Gastrocnemius medialis (tissue), 4 donors: ENCODE results near the gene RHPN2.
"Not testable (repeated sequence)": the region's sequence is repeated elsewhere in the genome, so short reads cannot be mapped to it uniquely, and the experiment has no call there.

Experiments used
- CTCF ChIP-seq, 5 experiments: fragments of 450-650 bp in 3 of 5; fragments of 200-600 bp in 2 of 5; sonication (generic) in 2 of 5; IDR thresholded peaks in 4 of 5; conservative IDR thresholded peaks in 1 of 5; 1 replicate in 4 of 5; 2 replicates in 1 of 5; pipeline ENCODE4 v1.5.1; 2016 to 2019; ENCODE audit warnings: antibody characterized with exemption in 5 of 5, mild to moderate bottlenecking in 3 of 5, moderate library complexity in 3 of 5
- POLR2A ChIP-seq, 2 donors: fragments of 450-650 bp; IDR thresholded peaks; one replicate each; pipeline ENCODE4 v1.6.1; 2017; ENCODE audit warnings: antibody characterized with exemption in 2 of 2, mild to moderate bottlenecking in 2 of 2, moderate library complexity in 2 of 2

GRCh38 chr19:33041828-33042160, 22.9 kb downstream of the RHPN2 start:
- TF ChIP-seq POLR2A (IDR thresholded peaks at IDR 0.05); CTCF (IDR thresholded peaks at IDR 0.05 in 4 of 5, conservative IDR thresholded peaks at IDR 0.05 in 1 of 5): not testable (repeated sequence)
